ENCODE results near the gene THTPA.

THTPA gene

DNA sequence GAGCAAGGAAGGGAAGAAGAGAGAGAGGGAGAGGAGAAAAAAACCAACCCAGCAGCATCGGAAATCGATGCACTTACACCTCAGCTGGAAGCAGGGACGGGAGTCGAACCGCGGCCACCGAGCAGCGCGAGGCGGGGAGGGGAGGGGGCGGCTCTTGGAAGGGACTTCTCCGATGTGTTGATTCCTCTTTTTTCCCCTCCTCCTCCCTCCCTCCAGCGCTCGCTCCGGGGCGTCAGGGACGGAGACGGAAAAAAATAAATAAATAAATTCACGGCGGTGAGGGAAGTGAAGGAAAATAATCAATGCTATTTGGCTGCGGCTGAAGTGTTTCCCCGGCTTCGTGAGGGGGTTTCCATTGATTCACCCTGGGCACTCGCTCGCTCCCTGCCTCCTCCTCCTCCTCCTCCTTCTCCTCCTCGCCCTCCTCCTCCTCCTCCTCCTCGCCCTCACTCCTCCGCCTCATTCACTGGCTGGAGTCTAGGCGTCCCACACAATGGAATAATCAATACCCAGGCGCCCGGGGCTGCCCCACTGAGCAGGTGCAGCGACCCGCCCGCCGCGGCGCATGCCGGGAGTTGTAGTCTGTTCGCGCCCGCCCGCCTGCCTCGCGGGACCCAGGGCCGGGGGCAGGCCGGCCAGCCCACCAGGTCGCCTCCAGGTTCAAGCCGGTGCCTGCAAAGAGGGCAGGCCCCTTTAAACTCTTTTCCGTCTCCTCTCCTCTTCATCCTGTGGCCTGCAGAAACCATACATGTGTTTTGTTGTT lies 4.6 kb upstream of the THTPA start, which contains the start of gene ZFHX2:
Gene ZFHX2, minus strand, starts transcription at position 500 of the 763 bp plus-strand sequence. CDS start 16,440 bp downstream, outside the sequence.
- peak; percentile 86 for DNase-seq

DNA sequence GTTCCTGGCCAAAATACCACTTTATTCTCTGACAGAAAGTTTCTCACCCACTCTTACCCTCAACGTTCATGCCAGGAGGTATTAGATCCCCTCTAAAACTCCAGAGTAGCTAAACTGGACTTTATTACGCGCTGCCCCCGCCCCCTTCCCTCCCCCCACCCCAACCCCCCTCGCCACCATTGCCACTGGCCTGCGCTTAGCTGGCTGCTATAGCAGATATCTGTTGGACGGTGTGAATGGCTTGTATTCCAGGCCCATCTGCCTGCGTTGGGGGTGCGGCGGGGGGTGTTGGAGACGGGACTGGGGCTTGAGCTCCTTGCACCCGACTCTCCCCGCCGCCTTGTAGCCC lies 564 bp upstream of the THTPA start:
- DNase-seq, result no peak

- no peak for DNase-seq
These were observed 799 bp downstream of the THTPA start for GRCh38 chr14:23556700-23557440.

DNA sequence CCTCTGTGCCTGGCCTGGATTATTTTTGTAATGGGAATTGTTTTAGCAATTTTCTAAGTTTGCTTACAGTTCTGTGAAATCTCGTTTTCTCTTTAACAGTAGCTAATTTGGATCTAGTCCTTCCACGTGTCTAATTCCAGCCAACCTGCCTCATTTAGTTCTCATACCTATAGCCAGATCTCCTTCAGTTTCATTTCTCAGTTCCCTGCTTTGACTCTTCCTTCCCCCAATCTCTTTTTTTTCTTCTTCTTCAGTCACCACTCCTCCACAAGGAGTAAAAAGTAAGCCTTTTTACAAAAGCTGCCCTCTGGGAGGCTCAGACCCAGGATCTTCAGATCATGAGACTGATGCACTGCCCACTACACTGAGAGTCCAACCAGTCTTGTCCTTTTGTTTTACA lies 1.4 kb downstream of the THTPA start:
- no peak for DNase-seq

- no peak for DNase-seq
These were observed 1.9 kb downstream of the THTPA start for GRCh38 chr14:23557946-23558345.

- DNase-seq, result no peak
These were observed 2.4 kb downstream of the THTPA start for GRCh38 chr14:23558346-23559009.

- peak; percentile 52 for DNase-seq
These were observed 3.2 kb downstream of the THTPA start for GRCh38 chr14:23559010-23559925.

DNA sequence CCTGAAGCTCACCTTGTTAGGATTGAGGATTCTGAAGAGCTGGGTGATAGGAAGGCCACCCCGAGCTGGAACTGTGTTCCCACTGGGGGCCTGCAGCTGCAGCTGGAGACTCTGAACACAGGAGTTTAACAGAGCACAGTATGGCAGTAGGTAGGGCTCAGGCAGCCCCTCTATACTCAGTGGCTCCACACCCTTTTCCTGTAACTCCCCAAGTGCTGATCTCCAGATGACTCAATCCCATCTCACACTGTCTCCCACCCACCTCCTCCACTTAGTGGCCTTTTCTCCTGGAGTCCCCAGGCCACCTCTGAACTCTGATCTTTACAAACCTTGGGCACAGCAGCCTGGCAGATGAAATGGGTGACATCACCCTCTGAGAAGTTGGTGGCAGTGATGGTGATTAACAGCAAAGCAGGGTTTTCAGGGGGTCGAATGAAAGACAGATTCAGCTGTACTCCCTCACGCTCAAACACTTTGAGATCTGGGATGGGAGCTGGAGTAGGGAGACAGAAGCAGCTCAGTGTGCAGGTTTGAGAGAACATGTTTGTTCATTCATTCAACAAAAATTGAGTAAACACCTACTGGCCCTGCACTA lies 4.0 kb downstream of the THTPA start:
- DNase-seq, result no peak

GRCh38 chr14:23561259-23561658 lies 5.2 kb downstream of the THTPA start:
- DNase-seq, result no peak

DNA sequence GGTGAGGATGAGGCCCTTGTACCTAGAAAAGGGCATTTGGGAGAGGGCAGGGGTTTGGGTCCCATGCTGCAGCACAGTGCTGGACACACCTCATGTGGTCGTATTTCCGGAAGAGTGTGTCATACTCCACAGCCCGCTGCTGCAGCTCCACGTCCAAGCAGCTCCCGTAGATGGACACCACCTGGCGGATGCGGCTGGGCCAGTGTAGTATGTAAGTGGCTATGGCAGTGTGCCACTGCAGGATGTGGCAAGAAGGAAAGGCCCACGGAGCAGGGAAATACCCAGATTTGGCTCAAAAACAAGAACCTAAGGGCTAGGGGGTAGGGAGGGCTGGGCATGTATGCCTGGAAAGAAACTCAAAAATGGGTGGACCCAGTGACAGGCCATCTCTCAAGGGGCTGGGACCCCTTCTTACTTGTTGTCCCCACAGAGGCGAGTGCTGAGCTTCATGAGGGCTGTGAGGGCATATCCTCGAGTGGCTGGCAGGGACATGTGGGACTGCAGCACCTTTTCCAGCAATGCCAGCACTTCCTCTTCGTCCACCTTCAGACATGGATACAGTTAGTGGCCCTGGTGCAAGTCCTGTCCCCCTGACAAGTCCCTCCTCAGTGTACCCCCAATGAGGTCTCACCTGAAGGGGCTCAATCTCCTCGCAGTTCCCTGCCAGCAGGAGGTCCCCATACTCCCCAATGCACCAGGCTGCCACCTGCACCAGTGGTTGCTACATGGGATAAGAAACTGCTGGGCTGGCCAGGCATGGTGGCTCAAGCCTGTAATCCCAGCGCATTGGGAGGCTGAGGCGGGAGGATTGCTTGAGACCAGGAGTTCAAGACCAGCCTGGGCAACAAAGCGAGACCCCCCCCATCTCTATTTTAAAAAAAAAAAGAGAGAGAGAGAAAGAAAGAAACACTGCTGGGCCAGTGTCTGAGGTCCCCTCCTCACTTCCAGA lies 6.1 kb downstream of the THTPA start:
- no peak for DNase-seq

DNA sequence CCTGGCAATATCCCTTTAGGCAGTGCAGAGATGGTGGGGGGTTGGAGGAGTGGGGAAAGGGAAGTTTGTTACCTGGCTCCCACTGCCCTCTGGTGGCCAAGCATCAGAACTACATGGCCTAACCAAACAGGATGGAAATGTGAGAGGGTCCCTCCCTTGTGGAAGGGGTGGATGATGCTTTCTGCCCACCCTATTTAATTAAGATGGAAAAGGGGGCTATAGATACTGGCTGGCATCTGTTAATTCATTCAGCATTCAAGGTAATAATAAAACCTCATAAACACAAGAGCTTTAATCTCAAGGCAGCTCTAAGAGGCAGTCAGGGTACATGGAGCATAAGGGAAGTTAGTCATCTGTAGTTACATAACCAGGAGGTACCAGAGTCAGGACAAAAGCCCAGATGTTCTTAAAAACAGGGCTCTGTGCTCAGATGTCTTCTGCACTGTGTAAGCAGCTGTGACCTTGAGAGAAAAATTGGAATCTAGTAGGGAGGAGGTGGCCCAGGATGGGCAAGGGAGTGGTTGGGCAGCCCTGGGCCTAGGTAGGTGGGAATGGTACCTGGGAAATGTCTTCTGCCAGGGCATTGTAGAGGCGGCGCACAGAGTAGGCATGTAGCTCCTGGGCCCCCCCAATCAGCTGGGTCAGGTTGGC lies 6.9 kb downstream of the THTPA start:
- peak; percentile 38 for DNase-seq

DNA sequence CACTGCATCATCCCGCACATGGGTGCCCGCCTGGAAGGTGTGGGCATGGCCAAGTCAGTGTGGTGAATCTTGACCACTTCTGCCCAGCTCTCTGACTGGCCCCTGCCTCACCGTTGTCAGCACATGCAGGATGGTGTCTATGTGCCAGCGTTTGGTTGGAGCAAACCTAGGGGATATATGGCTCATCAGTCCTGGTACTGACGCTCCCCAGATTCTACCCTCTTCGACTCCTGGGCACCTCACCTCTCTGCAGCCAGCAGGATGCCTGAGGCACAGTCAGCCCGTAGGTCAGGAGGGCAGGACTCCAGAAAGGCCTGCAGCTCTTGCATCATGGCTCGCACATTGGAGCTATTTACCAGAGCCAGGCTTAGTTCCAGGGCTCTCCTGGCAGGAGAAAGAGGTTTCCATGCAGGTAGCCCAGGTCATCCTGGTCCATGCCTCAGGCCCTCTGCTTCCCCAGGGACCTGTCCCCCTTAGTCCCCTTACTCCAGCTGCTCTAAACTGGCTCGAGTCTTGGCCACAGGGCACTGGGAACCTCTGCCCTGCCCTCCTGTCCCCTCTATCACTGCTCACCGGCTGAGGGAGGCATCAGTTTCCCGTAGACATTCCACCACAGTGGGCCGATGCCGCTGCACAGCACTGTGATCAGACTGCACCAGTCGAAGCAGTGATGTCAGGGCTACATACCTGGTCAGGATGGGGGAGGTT lies 7.6 kb downstream of the THTPA start:
- DNase-seq, result no peak

DNA sequence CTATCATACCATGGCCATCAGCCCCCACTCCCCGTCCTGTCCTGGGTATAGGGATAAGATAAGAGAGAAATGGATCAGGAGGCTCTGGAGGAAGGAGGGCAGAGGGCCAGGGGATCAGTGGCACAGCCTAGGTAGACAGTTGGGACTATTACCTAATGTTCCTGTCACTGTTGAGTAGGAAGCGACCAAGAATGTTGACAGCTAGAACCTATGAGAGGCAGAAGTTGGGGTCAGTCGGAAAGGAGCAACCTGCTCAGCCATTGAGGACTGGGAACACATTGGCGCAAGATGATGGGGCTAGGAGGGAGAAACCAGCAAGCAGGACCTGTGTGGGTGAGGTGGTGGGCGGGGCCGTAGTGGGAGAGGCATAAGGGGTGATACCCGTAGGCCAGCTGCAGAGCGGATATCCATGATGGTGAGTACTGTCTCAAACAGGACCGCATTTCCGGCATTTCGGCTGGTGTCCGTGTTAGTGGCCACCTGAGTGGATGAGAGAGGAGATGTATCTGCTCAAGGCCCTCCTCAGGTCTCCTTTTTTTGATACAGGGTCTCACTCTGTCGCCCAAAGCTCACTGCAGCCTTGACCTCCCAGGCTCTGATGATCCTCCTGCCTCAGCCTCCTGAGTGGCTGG lies 8.2 kb downstream of the THTPA start:
- DNase-seq, result no peak

GRCh38 chr14:23564876-23565275 lies 8.8 kb downstream of the THTPA start:
- DNase-seq, result no peak

DNA sequence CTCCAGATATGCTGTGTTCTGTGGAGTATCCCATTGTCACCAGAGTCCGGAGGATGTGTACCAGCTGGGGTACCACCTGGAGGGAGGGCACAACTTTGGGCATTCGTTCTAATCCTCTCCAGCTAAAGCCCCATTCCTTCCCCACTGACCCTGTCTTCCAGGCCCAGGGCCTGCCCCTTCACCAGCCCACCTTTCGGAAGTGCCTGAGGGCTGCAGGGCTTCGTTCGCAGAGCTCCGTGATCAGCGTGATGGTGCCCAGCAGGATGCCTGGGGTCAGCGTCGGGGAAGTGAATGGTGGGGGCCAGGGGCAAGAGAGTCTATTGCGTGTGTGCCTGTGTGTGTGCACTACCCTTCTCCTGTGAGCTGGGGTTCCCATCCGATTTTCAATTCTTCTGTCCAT lies 9.6 kb downstream of the THTPA start:
- no peak for DNase-seq

DNA sequence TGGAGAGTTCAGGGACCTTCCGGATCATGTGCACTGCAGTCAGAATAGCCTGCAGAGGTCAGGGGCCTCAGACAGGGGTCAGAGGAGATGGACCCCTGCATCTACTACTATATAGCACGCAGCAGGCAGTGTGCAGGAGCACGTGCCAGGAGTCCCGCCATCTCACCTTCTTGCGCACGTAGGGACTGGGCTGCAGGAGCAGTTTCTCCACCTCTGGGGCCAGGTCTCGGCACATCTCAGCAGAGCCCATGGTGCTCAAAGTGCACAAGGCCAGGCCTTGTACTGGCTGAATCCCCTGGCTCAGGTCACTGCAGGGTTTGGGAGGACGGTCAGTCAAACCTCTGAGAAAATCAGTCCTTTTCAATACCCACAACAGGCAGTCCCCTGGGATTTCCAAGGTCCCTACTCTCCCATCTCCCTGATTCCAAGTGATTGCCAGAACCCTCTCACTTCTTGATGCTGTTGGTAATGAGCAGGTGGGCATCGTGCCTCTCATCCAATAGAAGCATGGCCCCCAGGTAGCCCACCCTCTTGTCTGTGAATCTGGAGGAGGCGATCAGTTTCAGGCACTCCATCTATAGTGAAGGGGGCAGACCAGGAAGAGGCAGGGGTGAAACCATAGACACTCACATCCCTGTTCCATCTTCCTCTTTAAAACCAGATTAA lies 10.2 kb downstream of the THTPA start:
- DNase-seq, result no peak

- no peak for DNase-seq
These were observed 10.7 kb downstream of the THTPA start for GRCh38 chr14:23566778-23567185.

GRCh38 chr14:23567186-23568020 lies 11.3 kb downstream of the THTPA start, which contains the start of gene AP1G2:
TSS of gene AP1G2 (minus strand) at chr14:23567791. CDS start at chr14:23567314, 477 bp downstream.
- peak; percentile 69 for DNase-seq
